Measurements from ENCODE around the gene ZNF232.
"Not testable (repeated sequence)": the region's sequence is repeated elsewhere in the genome, so short reads cannot be mapped to it uniquely, and the experiment has no call there.

ZNF232 gene

GRCh38 chr17:5099271-5099670 lies 12.4 kb downstream of the ZNF232 start:
- DNase-seq, result no peak

- peak in 25 of 51 donors; percentile 1 to 40 (median 21) for DNase-seq
These were observed 14.4 kb downstream of the ZNF232 start for GRCh38 chr17:5097101-5097834.

DNA sequence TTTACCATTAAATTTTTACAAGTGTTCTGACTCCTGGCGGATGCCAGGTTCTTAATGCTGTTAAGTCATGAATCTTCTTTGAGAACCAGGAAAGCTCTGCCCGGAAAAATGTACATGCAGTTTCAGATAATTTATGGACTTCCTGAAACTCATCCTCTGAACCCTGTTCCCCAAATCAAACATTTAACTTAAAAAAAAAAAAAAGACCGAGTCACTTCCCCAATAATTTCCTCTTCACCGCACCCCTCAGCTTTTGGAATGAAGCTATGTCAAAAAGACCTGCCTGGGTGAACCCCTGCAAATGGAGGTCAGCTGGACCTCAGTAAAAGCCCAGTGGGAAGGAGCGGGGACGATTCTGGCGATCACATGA lies 15.0 kb downstream of the ZNF232 start:
- DNase-seq, result no peak

- DNase-seq, result no peak
These were observed 19.3 kb downstream of the ZNF232 start for GRCh38 chr17:5092218-5093010.

- DNase-seq, result no peak
These were observed 31.1 kb downstream of the ZNF232 start for GRCh38 chr17:5080591-5080990.

- DNase-seq, result peak; percentile 38 to 96 (median 80)
These were observed 33.3 kb downstream of the ZNF232 start, which contains the start of gene ZFP3 for GRCh38 chr17:5078106-5079028. ZFP3 (plus strand) TSS chr17:5078467; CDS start chr17:5091505, 13,038 bp downstream.

- no peak for DNase-seq
These were observed 33.9 kb downstream of the ZNF232 start for GRCh38 chr17:5077781-5078105.

DNA sequence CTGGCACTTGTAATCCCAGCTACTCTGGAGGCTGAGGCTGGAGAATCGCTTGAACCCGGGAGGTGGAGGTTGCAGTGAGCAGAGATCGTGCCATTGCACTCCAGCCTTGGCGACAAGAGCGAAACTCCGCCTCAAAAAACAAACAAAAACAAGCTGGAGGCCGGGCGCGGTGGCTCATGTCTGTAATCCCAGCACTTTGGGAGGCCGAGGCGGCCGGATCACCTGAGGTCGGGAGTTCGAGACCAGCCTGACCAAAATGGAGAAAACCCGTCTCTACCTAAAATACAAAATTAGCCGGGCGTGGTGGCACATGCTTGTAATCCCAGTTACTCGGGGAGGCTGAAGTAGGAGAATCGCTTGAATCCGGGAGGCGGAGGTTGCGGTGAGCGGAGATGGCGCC lies 34.4 kb downstream of the ZNF232 start:
- not testable (repeated sequence) for DNase-seq

DNA sequence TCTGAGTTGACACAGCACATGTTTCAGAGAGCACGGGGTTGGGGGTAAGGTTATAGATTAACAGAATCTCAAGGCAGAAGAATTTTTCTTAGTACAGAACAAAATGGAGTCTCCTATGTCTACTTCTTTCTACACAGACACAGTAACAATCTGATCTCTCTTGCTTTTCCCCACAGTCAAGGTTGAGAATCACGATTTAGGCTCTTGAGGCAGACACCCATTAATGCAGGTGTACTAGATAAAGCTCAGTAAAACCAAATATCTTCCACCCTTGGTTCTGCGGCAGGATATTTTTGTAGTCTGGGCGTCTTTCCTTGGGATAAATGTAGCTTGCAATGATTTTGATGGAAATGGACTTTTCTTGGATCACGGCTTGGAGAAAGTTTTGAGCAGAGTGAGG lies 36.2 kb downstream of the ZNF232 start:
- DNase-seq, result not testable (repeated sequence)

DNA sequence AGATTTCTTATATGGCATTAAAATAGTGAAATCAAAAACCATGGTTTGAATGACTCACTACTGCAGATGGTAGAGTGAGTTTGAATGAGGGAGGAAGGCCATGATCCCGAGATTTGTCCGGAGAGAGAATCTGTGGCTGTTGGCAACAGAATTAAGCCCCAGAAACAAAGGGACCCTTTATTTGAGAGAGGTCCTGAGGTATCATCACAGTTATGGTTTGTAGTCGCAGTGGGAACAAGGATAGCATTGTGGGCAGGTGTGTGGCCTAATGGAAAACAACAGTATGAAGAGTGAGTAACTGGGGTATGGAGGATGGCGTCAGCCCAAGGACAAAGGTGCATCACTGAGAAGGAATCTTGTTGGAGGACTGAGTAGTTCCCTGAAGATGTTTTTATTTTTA lies 42.0 kb downstream of the ZNF232 start:
- DNase-seq, result no peak

DNA sequence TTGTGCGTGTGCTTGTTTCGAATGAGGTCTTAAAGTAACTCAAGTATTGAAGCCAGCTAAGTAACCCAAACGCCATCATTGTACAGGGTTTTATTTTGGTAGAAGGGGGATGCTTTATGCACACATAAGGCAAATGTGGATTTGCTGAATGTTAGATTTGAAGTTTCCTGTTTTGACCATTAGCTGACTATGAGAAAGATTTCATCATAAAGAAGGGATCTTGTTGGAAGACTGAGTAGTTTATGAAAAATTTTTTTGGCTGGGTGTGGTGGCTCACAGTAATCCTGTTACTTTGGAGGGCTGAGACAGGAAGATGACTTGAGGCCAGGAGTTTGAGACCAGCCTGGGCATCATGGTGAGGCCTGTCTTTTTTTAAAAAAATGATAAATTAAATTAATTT lies 43.4 kb downstream of the ZNF232 start:
- no peak for DNase-seq

DNA sequence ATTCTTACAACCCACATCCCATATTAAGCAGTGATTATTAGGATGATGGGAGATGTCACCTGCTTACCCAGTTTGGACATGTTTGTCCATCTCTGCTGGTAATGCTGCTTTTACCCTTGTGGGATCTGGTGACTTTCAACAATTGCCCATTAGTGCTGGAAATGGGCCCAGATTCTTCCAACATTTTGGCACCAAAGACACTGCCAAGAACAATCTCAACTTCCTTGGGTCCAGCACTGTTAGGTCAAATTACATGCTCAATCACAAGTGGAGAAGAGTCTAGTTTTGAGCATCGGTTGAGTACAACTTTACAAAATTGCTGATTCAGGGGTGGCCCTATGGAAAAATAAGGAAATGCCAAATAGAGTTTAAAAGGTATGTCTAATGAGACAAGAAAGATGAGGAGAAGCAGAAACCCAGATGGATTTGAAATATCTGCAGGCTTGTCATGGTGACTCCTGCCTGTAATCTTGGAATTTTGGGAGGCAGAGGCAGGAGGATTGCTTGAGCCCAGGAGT lies 46.4 kb downstream of the ZNF232 start:
- DNase-seq, result no peak

All from hypothalamus (tissue), 51 donors.